ENCODE results near the gene POU2F3.

GRCh38 chr11:120216426-120217102 is 23.4 kb upstream of the POU2F3 start:
- no peak for TF ChIP-seq CTCF (conservative IDR thresholded peaks at IDR 0.05)
- TF ChIP-seq ZFX (IDR thresholded peaks at IDR 0.05), result no peak

Measured in C4-2B (cell line).